Measurements from ENCODE around the gene ATP13A1.

Gene ATP13A1

GRCh38 chr19:19642506-19643157 is 20.8 kb downstream of the ATP13A1 start:
- no peak for DNase-seq

DNA sequence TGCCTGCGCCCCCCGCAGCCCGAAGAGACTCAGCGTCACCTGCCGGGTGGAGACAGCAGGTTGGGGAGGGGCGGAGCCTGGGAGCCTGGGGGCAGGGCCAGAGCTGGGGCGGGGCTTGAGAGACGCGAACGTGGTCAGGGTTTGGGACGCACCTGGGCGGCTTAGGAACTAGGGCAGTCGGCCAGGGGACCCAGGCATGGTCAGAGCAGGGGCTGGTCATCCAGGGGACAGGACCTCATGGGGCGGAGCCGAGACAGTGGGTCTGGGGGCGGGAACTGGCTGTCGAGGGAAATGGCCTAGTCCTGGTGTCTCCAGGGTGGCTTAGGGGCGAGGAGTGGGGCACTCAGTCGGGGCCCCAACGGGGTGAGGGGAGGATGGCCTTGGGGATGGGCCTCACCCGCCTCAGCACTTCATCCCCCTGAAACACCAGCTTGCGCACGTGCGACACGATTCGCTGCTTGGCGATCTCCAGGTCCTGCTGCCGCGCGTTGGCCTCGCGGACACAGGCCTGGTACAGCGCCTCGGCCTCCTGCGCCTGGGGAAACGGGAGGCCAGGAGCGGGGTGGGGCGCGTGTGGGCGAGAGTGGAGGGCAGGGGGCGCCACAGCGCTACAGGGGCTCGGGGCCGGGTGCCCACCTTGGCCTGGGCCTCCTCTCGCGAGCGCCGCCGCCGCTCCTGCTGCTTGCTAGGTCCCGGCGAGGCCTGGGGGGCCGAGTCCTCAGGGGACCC is 25.8 kb downstream of the ATP13A1 start:
- DNase-seq = no peak

DNA sequence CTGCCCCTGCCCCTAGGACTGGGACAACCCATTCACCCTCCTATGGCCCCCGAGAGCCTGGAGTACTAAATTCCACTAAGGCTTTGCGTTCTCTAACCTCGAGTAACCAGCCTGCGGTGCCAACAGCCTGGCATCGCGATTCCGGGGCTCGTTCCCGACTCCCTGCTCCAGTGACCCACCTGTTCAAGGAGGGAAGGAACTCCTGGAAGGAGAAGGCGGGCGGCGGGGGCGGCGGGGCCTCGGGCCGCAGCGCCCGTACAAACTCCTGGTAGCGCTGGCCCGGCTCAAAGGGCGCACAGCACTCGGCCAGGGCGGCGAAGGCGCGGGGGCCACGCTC is 26.3 kb downstream of the ATP13A1 start:
- no peak for DNase-seq

DNA sequence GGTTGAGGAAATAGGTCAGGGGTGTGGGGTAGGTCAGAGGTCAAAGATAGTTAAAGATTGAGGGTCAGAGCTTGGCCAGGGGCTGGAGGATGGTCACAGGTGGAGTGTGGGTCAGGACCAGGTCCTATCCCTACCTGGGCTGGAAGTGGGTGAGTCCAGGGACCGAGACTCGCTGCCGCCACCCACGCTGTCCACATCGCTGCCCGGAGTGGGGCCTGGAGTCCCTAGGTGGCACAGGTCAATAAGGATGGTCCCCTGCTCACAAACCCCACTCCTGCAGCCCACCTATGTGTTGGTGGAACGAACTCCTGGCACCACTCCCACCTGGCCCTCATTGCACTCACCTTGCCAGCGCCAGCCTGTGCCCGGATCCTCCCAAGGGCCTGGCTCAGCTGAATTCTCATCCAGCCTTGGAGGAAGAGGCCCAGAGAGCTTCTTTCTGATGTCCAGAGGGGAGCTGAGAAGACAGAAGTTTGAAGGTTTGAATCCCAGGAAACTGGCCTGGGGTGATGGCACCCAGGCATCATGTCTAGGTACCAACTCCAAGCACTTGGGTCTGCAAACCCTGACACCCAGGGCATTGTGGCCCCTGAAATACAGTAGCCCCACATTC is 26.8 kb downstream of the ATP13A1 start:
- DNase-seq = no peak

DNA sequence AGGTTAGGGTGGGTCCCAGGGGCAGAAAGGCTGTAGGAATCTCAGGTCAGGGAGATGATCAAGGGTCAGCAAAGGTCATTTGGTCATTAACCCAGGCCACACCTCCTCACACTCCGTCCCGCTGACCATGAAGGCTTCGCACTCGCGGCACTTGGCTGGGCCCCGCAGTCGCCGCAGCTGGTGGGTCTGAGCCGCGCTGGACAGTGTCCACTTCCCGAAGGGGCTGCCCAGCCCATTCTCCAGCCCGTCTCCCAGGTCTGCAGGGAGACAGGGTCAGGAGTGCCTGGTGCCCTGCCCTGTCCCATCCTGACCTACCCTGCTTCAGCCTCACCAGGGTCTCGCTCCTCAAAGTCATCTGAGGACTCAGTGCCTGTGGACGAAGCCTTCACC is 28.2 kb downstream of the ATP13A1 start:
- DNase-seq = no peak

DNA sequence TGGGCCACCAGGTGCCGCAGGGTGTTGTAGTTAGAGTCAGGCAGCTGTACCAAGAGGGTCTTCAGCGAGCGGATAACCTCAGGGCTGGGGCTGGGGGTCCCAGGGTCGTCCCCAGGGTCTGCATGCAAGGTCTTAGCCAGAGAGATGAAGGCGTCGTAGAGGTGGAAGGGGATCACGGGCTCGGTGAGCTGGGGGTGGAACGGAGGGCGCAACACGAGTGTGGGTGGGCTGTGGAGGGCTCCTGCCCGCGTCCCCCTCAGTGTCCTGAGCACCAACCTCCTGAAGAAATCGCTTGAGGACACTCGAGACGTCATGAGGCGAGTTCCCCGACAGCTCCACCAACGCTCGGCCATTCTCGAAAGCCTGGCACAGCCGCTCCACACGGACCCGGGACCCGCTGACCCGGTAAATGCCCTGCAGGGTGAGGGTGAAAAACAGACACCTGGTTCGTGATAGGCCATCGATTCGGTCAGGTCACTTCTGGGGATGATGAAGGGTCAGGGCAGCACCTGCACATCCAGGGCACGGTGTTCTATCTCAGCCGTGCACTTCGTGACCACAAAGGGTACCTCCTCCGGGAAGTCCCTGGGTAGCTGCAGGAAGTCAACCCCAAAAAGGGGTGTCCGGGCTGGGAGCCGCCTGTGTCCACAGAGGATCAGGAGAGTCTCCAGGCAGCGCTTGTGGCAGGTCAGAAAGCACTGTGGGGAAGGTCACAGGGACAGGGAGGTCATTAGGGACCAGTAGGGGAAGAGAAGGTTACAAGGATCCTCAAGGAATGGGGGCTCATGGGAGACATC is 28.8 kb downstream of the ATP13A1 start:
- no peak for DNase-seq

DNA sequence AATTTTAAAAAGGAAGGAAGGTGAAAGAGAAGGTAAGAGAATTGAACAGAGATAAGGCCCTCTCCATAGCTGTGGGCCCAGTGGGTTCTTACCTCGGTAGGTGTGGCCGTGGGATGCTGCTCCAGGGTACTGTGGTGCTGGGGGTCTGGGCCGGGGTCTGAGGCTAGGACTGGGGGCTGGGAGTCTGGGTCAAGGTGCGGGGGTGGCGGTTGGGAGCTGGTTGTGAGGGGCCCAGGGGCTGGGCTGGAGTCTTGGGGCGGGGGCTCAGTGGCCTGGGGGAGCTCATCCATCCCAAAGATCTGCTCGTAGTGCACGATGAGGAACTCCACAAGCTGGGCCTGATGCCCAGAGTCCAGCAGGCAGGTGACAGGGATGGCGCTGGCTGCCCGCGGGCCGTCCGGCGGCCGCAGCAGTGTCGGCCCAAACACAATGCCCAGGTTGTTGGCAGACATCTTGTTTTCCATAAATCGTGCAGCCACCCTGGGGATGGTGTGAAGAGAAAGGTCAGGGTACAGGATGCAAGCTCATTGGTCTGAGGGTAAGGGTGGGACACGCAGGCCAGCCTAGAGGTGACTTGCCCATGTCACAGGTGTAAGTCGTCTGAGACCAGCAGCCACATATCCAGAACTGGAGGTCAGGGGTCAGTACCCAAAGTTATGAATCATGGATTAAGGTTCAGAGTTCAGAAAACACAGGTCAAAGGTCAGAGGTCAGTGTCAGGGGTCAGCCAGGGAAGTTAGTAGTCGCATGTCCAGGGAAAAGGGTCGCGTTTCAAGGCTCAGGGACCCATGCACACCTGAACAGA is 29.6 kb downstream of the ATP13A1 start:
- DNase-seq = no peak

DNA sequence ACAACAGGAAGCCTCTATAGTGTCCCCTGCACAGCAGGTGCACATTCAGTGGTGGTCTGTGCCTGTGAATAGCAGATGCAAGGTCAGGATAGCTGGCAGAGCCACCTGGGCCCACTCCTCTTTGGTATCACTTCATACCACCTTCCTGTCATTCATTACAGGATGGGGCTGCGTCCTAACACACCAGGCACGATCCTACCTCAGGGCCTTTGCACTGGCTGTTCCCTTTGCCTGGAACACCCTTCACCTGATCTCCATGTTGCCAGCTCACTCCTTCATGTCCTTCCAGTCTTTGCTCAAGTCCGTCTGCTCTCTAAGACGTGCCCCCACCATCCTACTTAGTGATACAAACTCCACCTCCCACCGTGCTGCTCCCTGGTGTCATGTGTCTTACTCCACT is 30.8 kb downstream of the ATP13A1 start:
- DNase-seq = no peak

- DNase-seq = no peak
These were observed 32.1 kb downstream of the ATP13A1 start for GRCh38 chr19:19631346-19631745.

DNA sequence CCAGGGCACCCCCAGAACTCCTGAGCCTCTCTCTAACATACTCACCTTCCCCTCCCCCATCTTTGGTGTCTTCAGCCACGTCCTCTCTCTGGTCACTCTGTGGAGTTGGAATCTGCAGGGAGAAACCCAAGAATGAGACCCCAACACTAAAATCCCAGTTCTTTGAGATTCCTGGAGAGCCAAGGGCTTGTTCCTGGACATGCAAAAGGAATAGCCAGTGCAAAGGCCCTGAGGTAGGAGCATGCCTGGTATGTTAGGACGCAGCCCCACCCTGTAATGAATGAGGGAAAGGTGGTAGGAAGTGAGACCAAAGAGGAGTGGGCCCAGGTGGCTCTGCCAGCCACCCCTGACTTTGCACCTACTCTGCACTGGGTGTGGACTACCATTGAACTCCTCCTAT is 33.0 kb downstream of the ATP13A1 start:
- DNase-seq = no peak

- no peak for DNase-seq
These were observed 33.4 kb downstream of the ATP13A1 start for GRCh38 chr19:19630062-19630414.

- DNase-seq = no peak
These were observed 34.9 kb downstream of the ATP13A1 start for GRCh38 chr19:19628501-19629134.

GRCh38 chr19:19627621-19628500 is 35.6 kb downstream of the ATP13A1 start, which contains the start of gene LPAR2:
Gene LPAR2, minus strand, starts transcription at chr19:19628220. Its CDS starts 945 bp downstream, at chr19:19627275.
- no peak for DNase-seq

- no peak for DNase-seq
These were observed 36.7 kb downstream of the ATP13A1 start for GRCh38 chr19:19626516-19627472.

DNA sequence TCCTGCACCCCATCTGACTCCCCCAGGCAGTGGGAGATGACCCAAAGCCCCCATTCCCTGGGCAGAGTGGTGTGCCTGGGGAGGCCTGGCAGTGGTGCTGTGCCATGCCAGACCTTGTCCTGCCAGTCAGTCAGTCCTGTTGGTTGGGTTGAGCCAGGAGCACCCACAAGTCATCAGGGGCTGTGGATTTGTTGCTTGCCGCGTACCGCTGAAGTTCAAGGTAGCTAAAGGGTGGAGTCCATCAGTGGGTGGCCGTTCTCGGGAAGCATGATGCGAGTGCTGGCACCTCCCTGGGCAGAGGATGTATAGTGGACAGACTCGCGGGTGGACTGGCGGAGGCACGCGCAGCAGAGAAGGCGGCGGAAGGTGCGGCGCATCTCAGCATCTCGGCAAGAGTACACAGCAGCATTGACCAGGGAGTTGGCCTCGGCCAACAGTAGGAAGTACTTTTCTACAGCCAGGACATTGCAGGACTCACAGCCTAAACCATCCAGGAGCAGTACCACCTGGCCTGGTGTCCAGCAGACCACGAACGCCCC is 39.4 kb downstream of the ATP13A1 start:
- no peak for DNase-seq

- DNase-seq = no peak
These were observed 40.1 kb downstream of the ATP13A1 start for GRCh38 chr19:19623383-19623782.

DNA sequence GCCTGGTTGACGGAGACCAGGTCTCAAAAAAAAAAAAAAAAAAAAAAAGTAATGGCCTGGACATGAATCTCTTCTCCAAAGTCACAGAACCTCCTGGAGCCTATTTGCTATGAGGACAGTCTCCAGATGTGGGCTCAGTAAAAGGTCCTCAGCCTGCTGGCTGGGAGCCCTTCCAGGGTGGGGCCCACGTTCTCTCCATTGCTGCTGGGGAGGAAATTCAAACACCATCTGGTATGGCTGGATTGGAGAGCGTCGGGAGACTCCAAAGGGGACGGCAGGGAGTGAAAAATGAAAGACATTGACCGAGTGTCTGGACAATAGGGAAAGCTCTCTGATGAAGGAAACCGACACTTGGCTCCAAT is 43.6 kb downstream of the ATP13A1 start:
- no peak for DNase-seq

- no peak for DNase-seq
These were observed 44.2 kb downstream of the ATP13A1 start for GRCh38 chr19:19619181-19619848.
